Stimulated activated effector memory CD8-positive, alpha-beta T cell treated with anti-CD3 and anti-CD28 coated beads, Interleukin-12 subunit alpha, Interleukin-12 subunit beta, amount 100 ng/mL, for 72 hours (primary cell): ENCODE results near the gene USP25.

Experiments used
- ATAC-seq: fragments of 150-1000 bp; cut with Tn5 transposase; 2 replicates; pipeline ENCODE4 v1.10.0; 2021
- DNase-seq, 2 donors: peaks; one replicate each; pipeline ENCODE4 v3.0.0; 2021 to 2022; ENCODE audit warnings: low spot score in 2 of 2
- H3K27ac Mint-ChIP-seq: one replicate; pipeline ENCODE4 v1.8.0; 2022; ENCODE audit warnings: mild to moderate bottlenecking, mixed read lengths
- H3K36me3 Mint-ChIP-seq: one replicate; pipeline ENCODE4 v1.8.0; 2022; ENCODE audit warnings: mild to moderate bottlenecking, mixed read lengths
- H3K4me1 Mint-ChIP-seq: one replicate; pipeline ENCODE4 v1.8.0; 2022; ENCODE audit warnings: mixed read lengths
- H3K4me3 Mint-ChIP-seq: one replicate; pipeline ENCODE4 v1.8.0; 2022; ENCODE audit warnings: mild to moderate bottlenecking, mixed read lengths
- H3K9me3 Mint-ChIP-seq: one replicate; pipeline ENCODE4 v1.8.0; 2022; ENCODE audit warnings: mixed read lengths

USP25 gene

GRCh38 chr21:15743593-15743992 lies 13.8 kb downstream of the USP25 start:
- Mint-ChIP-seq H3K36me3 (peaks cover 5% of the 10 kb centered on the region), H3K27ac (no peak overlapping the region), H3K4me3 (no peak overlapping the region), H3K4me1 (peaks cover 64% of the 10 kb centered on the region), H3K9me3 (no peaks in the 10 kb centered on the region)
- DNase-seq: no peak
- peak; percentile 32 for ATAC-seq

DNA sequence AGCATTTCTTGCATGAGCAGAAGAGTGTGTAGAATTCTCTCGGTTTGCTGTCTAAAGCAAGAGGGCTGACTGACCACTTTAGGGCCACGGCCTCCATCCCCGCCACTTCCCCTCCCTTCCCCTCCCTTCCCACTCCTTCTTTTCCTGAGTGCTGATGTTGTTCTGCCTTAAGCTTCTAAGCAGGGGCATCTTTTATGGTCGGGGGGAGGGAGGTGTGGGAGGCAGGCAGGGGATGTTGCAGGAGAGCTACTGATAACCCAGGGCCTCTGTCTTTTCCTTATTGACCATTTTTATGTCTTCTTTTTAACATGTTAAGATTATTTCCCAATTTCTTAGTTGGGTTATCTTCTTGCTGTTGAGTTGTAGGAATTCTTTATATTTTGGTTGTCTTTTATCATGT lies 15.1 kb downstream of the USP25 start:
- Mint-ChIP-seq H3K4me3 (no peak overlapping the region), H3K36me3 (peaks cover 8% of the 10 kb centered on the region), H3K27ac (no peak overlapping the region), H3K9me3 (no peaks in the 10 kb centered on the region), H3K4me1 (peaks cover 61% of the 10 kb centered on the region)
- DNase-seq (no peak), ATAC-seq (no peak)

- Mint-ChIP-seq H3K4me3 (no peak overlapping the region), H3K27ac (no peak overlapping the region), H3K4me1 (peaks cover 53% of the 10 kb centered on the region), H3K36me3 (peaks cover 5% of the 10 kb centered on the region), H3K9me3 (no peaks in the 10 kb centered on the region)
- DNase-seq (no peak), ATAC-seq (no peak)
These were observed 18.8 kb downstream of the USP25 start for GRCh38 chr21:15748586-15748985.

DNA sequence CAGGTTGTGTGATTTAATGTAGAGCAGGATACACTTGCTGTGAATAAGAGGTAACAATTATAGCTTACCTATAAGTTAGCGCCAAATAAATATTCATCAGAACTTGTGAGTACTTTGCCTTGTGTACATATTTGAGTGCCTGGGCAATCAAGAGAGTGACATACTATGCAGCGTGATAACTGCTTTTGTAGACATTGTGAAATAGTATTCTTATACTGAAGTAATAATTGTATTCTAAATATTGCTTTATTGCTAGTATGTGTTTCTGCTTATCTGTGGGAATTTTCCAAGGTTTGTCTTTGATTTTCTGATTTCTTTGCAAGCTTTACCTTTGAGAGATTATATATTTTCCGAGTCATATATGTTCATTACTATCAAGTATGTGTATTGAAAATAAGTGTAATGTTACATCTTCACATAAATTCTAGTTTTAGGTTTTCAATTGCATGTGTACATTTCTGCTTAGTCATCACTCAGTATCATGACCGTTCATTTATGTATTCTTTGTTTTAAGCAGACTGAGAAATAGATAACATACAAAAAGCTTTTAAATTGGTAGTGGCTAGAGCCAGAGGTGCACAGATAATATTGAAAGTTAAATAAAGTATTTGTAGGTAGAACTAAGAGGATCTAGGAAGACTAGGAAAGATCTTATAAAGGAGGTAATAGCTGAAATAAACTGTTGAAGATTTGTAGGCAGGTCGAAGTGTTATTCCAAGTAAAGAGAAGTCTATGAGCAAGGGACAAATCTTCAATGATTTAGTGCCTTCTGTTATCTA lies 19.5 kb downstream of the USP25 start:
- Mint-ChIP-seq H3K36me3 (peaks cover 5% of the 10 kb centered on the region), H3K27ac (peak overlapping the region; percentile 49), H3K9me3 (no peaks in the 10 kb centered on the region), H3K4me3 (no peak overlapping the region), H3K4me1 (peaks cover 52% of the 10 kb centered on the region)
- ATAC-seq: no peak
- no peak for DNase-seq

DNA sequence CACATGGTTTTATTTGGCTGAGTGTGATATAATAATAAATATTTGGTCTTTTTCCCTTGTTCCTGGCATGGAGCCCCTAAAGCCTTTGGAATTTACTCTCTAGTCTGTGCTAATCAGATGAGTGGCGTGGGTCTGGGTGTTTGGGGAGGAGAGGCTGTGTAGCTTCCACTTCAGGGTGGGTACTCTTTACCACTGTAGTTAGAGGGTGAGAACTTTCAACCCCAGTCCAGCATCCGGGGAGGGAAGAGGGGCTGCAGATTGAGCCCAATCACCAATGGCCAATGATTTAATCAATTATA lies 20.0 kb downstream of the USP25 start:
- Mint-ChIP-seq H3K27ac (peak overlapping the region; percentile 49), H3K9me3 (no peaks in the 10 kb centered on the region), H3K4me3 (no peak overlapping the region), H3K4me1 (peaks cover 55% of the 10 kb centered on the region), H3K36me3 (peaks cover 5% of the 10 kb centered on the region)
- DNase-seq (no peak), ATAC-seq (no peak)

- Mint-ChIP-seq H3K4me1 (peaks cover 60% of the 10 kb centered on the region), H3K4me3 (no peak overlapping the region), H3K36me3 (peaks cover 5% of the 10 kb centered on the region), H3K27ac (no peak overlapping the region), H3K9me3 (no peaks in the 10 kb centered on the region)
- no peak for DNase-seq
- ATAC-seq: no peak
These were observed 21.3 kb downstream of the USP25 start for GRCh38 chr21:15751037-15751436.

DNA sequence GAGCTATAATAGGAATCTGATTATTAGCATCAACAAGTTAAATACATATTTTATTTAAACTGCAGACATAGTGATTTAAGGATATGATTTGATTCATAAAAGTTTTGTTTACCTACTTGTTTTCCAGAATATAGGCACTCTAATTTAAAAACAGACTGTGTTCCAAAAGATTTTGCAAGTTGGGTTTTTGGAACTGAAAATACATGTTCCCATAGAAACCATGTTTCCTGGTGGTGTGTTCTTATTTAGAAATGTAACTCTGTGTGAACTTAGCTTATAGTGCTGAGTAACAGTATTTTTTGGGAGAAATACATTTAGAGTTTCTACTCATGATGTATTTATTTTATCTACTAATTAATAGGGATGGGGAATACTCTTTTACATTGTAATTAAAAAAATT lies 21.8 kb downstream of the USP25 start:
- no peak for ATAC-seq
- Mint-ChIP-seq H3K36me3 (peaks cover 5% of the 10 kb centered on the region), H3K9me3 (no peaks in the 10 kb centered on the region), H3K4me1 (peaks cover 61% of the 10 kb centered on the region), H3K27ac (no peak overlapping the region), H3K4me3 (no peak overlapping the region)
- DNase-seq: no peak

DNA sequence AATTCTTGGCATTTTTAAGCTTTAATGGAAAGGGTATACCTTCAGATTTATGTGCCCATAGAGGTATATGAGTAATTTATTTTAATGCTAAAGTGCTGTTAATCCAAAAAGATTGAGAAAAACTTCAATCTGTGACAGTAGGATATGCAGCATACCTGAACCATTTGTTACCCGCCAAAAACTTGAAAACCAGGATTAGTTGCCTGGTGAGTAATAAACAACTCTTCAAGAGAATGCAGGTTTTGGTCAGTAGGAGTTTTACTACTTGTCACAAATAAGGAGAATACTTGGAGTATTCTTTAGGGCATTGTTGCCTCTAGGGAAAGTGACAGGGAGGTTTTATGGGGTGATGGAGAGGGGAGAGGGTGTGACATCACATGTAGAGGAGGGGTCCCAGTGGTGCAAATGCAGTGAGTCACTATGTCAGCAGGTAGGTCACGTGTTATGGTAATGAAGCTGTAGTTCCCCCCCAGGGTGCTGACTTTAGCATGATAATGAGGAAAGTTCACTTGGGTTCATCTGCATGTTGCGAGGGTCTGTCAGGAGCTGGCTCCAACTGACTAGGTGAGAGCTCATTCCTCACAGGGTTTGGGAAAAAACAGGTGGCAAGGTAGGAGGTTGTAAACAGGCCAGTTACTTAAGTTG lies 23.1 kb downstream of the USP25 start:
- ATAC-seq: no peak
- Mint-ChIP-seq H3K4me3 (no peak overlapping the region), H3K27ac (peak overlapping the region; percentile 40), H3K9me3 (peaks cover 2% of the 10 kb centered on the region), H3K4me1 (peaks cover 75% of the 10 kb centered on the region), H3K36me3 (peaks cover 5% of the 10 kb centered on the region)
- no peak for DNase-seq

GRCh38 chr21:15753741-15754140 lies 24.0 kb downstream of the USP25 start:
- Mint-ChIP-seq H3K4me3 (no peak overlapping the region), H3K36me3 (peaks cover 5% of the 10 kb centered on the region), H3K4me1 (peaks cover 80% of the 10 kb centered on the region), H3K9me3 (peaks cover 2% of the 10 kb centered on the region), H3K27ac (no peak overlapping the region)
- DNase-seq (no peak), ATAC-seq (no peak)

GRCh38 chr21:15754640-15755039 lies 24.9 kb downstream of the USP25 start:
- Mint-ChIP-seq H3K4me3 (no peak overlapping the region), H3K27ac (no peak overlapping the region), H3K36me3 (peaks cover 5% of the 10 kb centered on the region), H3K9me3 (peaks cover 2% of the 10 kb centered on the region), H3K4me1 (peaks cover 78% of the 10 kb centered on the region)
- DNase-seq: no peak
- ATAC-seq: no peak

GRCh38 chr21:15755125-15755524 lies 25.3 kb downstream of the USP25 start:
- Mint-ChIP-seq H3K4me1 (peaks cover 78% of the 10 kb centered on the region), H3K27ac (no peak overlapping the region), H3K36me3 (peaks cover under 1% of the 10 kb centered on the region), H3K4me3 (no peak overlapping the region), H3K9me3 (peaks cover 2% of the 10 kb centered on the region)
- no peak for DNase-seq
- ATAC-seq: no peak

GRCh38 chr21:15759469-15759868 lies 29.7 kb downstream of the USP25 start:
- ATAC-seq: no peak
- no peak overlapping the region for H3K27ac Mint-ChIP-seq

GRCh38 chr21:15761507-15762100 lies 31.8 kb downstream of the USP25 start:
- ATAC-seq (no peak), DNase-seq (no peak)
- H3K27ac Mint-ChIP-seq: no peak overlapping the region
- H3K4me1 Mint-ChIP-seq: peaks cover 67% of the 10 kb centered on the region
- peaks cover 5% of the 10 kb centered on the region for H3K9me3 Mint-ChIP-seq
- H3K4me3 Mint-ChIP-seq: no peak overlapping the region
- peaks cover 12% of the 10 kb centered on the region for H3K36me3 Mint-ChIP-seq

More at GRCh38 chr21:15759469-15759868, 29.7 kb downstream of the USP25 start:
- H3K4me3 Mint-ChIP-seq: no peak overlapping the region
- peaks cover 5% of the 10 kb centered on the region for H3K9me3 Mint-ChIP-seq
- H3K4me1 Mint-ChIP-seq: peaks cover 75% of the 10 kb centered on the region
- DNase-seq: no peak
- H3K36me3 Mint-ChIP-seq: no peaks in the 10 kb centered on the region

GRCh38 chr21:15763359-15763758 lies 33.6 kb downstream of the USP25 start:
- no peak overlapping the region for H3K4me3 Mint-ChIP-seq
- H3K27ac Mint-ChIP-seq: peak overlapping the region; percentile 51
- H3K9me3 Mint-ChIP-seq: peaks cover 3% of the 10 kb centered on the region
- H3K36me3 Mint-ChIP-seq: peaks cover 21% of the 10 kb centered on the region
- H3K4me1 Mint-ChIP-seq: peaks cover 63% of the 10 kb centered on the region
- ATAC-seq: peak; percentile 91
- no peak for DNase-seq

GRCh38 chr21:15764878-15765277 lies 35.1 kb downstream of the USP25 start:
- DNase-seq (no peak), ATAC-seq (no peak)
- peaks cover 55% of the 10 kb centered on the region for H3K4me1 Mint-ChIP-seq
- H3K27ac Mint-ChIP-seq: no peak overlapping the region
- no peak overlapping the region for H3K4me3 Mint-ChIP-seq
- H3K36me3 Mint-ChIP-seq: peaks cover 21% of the 10 kb centered on the region
- H3K9me3 Mint-ChIP-seq: peaks cover 3% of the 10 kb centered on the region
